Epithelial cell of esophagus (primary cell): Measurements from ENCODE around the gene LAIR1.

Experiments
- DNase-seq: peaks from one replicate; pipeline ENCODE4 v3.0.0; 2010; ENCODE audit warnings: low read depth
- H3K4me3 ChIP-seq: 2 replicates; pipeline ENCODE4 v1.5.1; 2011; ENCODE audit warnings: mild to moderate bottlenecking, low read length, control low read depth
- CTCF ChIP-seq: IDR thresholded peaks from 2 replicates; pipeline ENCODE4 v1.5.1; 2011; ENCODE audit warnings: low read depth, mild to moderate bottlenecking, low read length, control low read depth, inconsistent platforms; ENCODE audit not compliant: insufficient read depth; ENCODE audit errors: missing control alignments

The LAIR1 gene

GRCh38 chr19:54364775-54365257 lies at the start of gene LAIR1:
Gene LAIR1, minus strand, starts transcription at chr19:54364931. Its CDS starts 127 bp downstream, at chr19:54364804.
- no peak within 1 kb of the TSS for H3K4me3 ChIP-seq

DNA sequence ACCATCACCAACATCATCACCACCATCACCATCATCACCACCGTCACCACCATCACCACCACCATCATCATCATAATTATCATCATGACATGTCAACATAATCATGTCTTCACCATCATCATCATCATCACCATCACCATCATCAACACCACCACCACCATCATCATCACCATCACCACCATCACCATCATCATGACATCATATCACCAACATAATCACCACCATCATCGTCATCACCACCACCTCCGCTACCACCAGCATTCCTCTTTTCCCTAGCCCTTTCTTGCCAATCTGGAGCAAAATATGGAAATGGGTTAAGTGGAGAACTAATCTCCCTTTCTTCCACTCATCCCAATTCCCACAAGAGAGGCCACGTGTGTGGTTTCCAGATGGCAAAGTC lies 49.4 kb upstream of the LAIR1 start:
- DNase-seq = no peak
- H3K4me3 ChIP-seq = no peak overlapping the region
- TF ChIP-seq CTCF = no peak

More at GRCh38 chr19:54364775-54365257, at the start of gene LAIR1:
- TF ChIP-seq CTCF = no peak
- no peak for DNase-seq

DNA sequence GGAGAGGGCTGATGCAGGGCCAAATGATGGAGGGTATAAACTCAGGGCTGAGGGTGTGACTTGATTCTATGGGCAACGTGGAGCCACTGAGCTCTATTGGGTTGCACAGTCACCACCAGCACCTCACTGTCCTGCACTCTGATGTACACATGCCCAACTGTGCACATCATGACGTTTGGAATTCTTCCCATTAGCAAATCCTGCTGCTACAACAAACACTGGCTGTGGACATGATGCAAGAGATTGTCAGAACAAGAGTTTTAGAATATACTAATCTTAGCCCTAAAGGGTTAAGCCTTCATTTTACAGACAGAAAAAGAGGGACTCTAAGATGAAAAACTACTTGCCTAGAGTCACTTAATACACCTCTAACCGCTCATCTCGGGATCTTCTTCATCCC lies 48.1 kb upstream of the LAIR1 start:
- TF ChIP-seq CTCF = no peak
- H3K4me3 ChIP-seq = no peak overlapping the region
- DNase-seq = no peak

- TF ChIP-seq CTCF = no peak
- DNase-seq = no peak
- no peak overlapping the region for H3K4me3 ChIP-seq
Measured at GRCh38 chr19:54411033-54411432, 46.3 kb upstream of the LAIR1 start.

- no peak for DNase-seq
- no peak for TF ChIP-seq CTCF
- H3K4me3 ChIP-seq = no peak overlapping the region
Measured at GRCh38 chr19:54408456-54409026, 43.8 kb upstream of the LAIR1 start.

GRCh38 chr19:54407780-54408179 lies 43.0 kb upstream of the LAIR1 start:
- no peak for TF ChIP-seq CTCF
- no peak for DNase-seq
- no peak overlapping the region for H3K4me3 ChIP-seq

DNA sequence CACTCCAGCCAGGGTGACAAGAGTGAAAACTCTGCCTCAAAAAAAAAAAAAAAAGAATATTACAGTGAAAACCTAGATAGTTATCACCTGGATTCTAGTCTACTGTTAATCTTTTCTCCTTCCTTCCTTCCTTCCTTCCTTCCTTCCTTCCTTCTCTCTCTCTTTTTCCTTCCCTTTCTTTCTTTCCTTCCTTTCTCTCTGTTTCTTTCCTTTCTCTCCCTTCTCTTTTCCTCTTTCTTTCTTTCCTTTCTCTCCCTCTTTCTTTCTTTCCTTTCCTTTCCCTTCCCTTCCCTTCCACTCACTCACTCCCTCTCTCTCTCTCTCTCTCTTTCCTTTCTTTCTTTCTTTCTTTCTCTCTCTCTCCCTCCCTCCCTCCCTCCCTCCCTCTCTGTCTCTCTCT lies 40.9 kb upstream of the LAIR1 start:
- TF ChIP-seq CTCF = no peak
- no peak for DNase-seq

More for the DNA sequence above, 40.9 kb upstream of the LAIR1 start:
- H3K4me3 ChIP-seq = no peak overlapping the region
